ENCODE results near the gene GAS2L3.
A peak's percentile ranks its signal among the peaks of the same experiment; 100 is the strongest.
"Not testable (repeated sequence)": the region's sequence is repeated elsewhere in the genome, so short reads cannot be mapped to it uniquely, and the experiment has no call there.

GAS2L3 gene

DNA sequence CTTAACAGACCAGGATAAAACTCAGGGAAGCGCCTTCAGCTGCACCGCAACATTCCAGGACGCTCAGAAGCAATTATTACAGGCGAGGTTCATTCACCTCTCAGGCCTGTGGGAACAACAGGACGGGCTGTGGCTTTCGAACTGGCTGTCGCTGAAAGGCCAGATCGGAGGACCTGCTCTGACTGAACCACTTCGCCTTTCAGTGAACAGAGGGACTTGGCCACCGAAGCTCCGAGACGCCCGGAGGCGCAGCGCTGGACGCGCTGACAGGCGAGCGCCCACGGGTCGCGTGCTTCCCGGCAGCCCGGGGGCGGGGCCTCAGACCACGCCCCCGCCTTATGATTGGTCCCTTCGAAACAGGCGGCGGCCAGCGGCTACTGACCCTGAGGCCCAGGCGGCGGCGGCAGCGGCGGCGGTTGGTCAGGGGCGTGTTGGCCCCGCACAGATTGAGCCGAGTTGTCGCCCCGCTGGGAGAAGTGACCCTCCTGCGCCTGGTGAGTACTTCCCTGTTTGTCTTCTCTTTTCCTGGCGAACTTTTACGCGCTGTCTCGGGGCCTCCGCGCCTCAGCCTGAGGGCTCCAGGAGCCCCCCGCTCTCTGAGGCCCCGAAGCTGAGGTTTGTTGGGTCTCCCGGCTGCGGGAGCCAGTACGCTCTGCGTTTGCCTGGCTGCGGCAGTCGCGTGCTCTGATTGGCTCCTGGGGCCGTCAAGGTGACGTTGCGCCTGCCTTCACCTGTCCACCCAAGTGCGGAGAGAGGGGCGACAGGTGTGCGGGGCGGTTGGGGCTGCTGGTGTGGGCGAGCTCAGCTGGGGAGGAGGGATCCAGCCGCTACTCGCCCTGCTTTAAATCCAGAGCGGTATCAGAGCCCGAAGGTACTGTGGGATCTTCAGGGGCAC, at the start of gene GAS2L3:
GAS2L3 (plus strand) TSS at position 393 of the 895 bp plus-strand sequence. CDS start 21,221 bp downstream, outside the sequence.
- Mint-ChIP-seq H3K36me3 (ENCODE audit: low read depth) (peaks cover 1% of the 10 kb centered on the region), H3K9me3 (no peaks in the 10 kb centered on the region), H3K27ac (peak within 1 kb of the TSS; percentile 69), H3K4me1 (ENCODE audit: low read depth) (peaks cover 7% of the 10 kb centered on the region), H3K27me3 (ENCODE audit: low read depth) (peaks cover 33% of the 10 kb centered on the region), H3K4me3 (peak within 1 kb of the TSS; percentile 93)

GRCh38 chr12:100528034-100528433, 45.5 kb upstream of the GAS2L3 start:
- Mint-ChIP-seq H3K27me3 (ENCODE audit: low read depth) (peaks cover 3% of the 10 kb centered on the region), H3K9me3 (no peaks in the 10 kb centered on the region), H3K36me3 (ENCODE audit: low read depth) (no peaks in the 10 kb centered on the region), H3K4me3 (no peak overlapping the region), H3K4me1 (ENCODE audit: low read depth) (no peaks in the 10 kb centered on the region), H3K27ac (no peak overlapping the region)

DNA sequence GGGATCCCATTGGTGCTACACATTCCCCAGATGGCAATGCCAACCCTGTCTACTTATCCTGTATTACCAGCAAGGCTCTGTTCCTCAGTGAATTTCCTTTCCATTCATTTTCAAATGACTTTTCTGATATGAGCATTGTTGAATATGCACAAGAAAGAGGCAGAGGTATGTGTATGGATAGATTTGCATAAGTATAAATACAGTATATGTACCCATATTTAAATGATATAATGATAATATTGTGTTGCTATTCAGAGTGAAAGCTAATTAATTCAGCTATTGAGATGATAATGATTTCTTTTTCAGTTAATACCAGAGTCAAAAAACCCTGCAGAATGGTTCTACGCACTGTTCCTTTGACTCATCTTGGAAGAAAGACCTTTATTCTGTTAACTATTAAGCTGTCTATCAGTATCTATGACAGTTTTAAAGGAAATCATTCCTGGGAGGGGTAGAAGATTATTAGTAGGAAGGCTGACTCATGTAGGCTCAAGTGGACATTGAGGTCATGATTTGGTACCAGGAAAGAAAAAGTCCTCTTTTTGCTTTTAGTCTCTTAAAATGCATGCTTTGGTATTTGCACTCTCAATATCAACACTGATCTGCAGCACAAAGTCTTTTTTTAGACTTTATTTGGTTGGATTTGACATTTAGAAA, 44.9 kb upstream of the GAS2L3 start:
- no peaks in the 10 kb centered on the region for H3K4me1 Mint-ChIP-seq (ENCODE audit: low read depth)
- H3K27me3 Mint-ChIP-seq (ENCODE audit: low read depth), result peaks cover 3% of the 10 kb centered on the region
- no peak overlapping the region for H3K4me3 Mint-ChIP-seq
- no peaks in the 10 kb centered on the region for H3K9me3 Mint-ChIP-seq
- no peaks in the 10 kb centered on the region for H3K36me3 Mint-ChIP-seq (ENCODE audit: low read depth)
- no peak overlapping the region for H3K27ac Mint-ChIP-seq

DNA sequence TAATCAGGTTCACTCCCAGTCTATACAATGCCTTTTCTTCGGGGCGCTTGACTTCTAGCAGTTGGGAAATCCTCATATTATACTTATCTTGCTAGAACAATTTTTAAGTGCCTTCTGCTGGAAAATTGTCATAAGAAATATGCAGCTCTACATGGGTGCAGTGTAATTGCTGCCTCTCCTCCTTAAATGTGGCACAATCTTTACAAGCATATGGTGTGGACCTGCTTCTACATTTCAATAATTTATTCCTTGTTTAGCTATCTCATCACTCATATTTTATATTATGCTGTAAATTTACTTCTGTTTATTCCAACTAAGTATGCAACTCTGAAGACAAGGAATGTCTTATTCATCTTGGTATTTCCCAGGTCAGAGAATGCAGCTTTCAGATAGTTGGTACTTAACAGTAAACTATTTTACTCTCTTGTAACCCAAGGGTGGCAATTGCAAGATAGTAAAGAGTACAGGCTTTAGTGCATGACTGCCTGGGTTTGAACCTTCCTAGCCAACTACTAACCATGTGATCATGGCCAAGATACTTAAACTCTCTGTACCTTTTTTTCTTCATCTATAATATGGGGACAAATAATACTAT, 43.6 kb upstream of the GAS2L3 start:
- Mint-ChIP-seq H3K27ac (no peak overlapping the region), H3K4me1 (ENCODE audit: low read depth) (no peaks in the 10 kb centered on the region), H3K36me3 (ENCODE audit: low read depth) (no peaks in the 10 kb centered on the region), H3K4me3 (no peak overlapping the region), H3K9me3 (no peaks in the 10 kb centered on the region), H3K27me3 (ENCODE audit: low read depth) (peaks cover 3% of the 10 kb centered on the region)

DNA sequence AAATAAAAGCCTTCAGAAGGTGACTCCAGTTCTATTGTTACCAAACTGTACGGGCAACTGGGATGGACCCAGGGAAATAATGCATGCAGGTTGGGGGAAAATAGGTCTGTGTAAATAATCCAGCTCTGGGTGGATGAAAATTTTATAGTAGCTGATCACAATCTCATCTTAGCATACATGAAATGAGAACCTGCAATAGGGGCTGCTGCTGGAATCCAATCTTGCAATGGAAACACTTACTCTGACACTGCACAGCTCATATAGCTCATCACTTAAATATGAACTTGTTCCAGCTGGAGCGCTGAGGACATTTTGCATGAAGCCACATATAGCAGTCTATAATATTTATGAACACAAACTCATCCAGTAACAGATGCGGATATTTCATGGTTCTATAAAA, 40.1 kb upstream of the GAS2L3 start:
- Mint-ChIP-seq H3K36me3 (ENCODE audit: low read depth) (no peaks in the 10 kb centered on the region), H3K9me3 (no peaks in the 10 kb centered on the region), H3K4me1 (ENCODE audit: low read depth) (no peaks in the 10 kb centered on the region), H3K4me3 (no peak overlapping the region), H3K27me3 (ENCODE audit: low read depth) (peaks cover 3% of the 10 kb centered on the region), H3K27ac (no peak overlapping the region)

GRCh38 chr12:100534625-100535227, 38.8 kb upstream of the GAS2L3 start:
- Mint-ChIP-seq H3K36me3 (ENCODE audit: low read depth) (no peaks in the 10 kb centered on the region), H3K4me3 (no peak overlapping the region), H3K27ac (no peak overlapping the region), H3K9me3 (no peaks in the 10 kb centered on the region), H3K27me3 (ENCODE audit: low read depth) (peaks cover 3% of the 10 kb centered on the region), H3K4me1 (ENCODE audit: low read depth) (no peaks in the 10 kb centered on the region)

DNA sequence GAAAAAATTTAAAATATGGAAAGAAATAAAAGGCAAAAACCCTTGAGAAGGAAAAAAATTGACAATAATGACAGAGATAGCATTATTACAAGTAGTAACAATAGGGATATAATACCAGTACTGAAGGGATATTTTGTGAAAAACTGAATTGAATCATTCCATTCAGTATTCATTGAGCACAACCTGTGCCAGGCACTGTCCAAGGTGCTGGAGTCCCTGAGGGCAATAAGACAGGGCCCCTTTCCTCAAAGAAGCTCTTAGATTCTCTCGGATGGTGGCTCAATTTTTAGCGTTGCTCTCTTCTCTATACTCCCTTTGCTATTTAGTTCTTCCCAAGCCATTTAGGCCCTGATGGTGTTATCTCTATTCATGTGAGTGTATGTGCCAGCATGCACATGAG, 34.3 kb upstream of the GAS2L3 start:
- no peaks in the 10 kb centered on the region for H3K9me3 Mint-ChIP-seq
- H3K36me3 Mint-ChIP-seq (ENCODE audit: low read depth), result no peaks in the 10 kb centered on the region
- no peak overlapping the region for H3K27ac Mint-ChIP-seq
- no peaks in the 10 kb centered on the region for H3K4me1 Mint-ChIP-seq (ENCODE audit: low read depth)
- no peaks in the 10 kb centered on the region for H3K27me3 Mint-ChIP-seq (ENCODE audit: low read depth)
- H3K4me3 Mint-ChIP-seq, result no peak overlapping the region

- Mint-ChIP-seq H3K36me3 (ENCODE audit: low read depth) (no peaks in the 10 kb centered on the region), H3K4me3 (no peak overlapping the region), H3K27me3 (ENCODE audit: low read depth) (no peaks in the 10 kb centered on the region), H3K4me1 (ENCODE audit: low read depth) (no peaks in the 10 kb centered on the region), H3K9me3 (no peaks in the 10 kb centered on the region), H3K27ac (no peak overlapping the region)
Measured at GRCh38 chr12:100544165-100544564, 29.3 kb upstream of the GAS2L3 start.

- Mint-ChIP-seq H3K27ac (no peak overlapping the region), H3K36me3 (ENCODE audit: low read depth) (no peaks in the 10 kb centered on the region), H3K4me3 (no peak overlapping the region), H3K4me1 (ENCODE audit: low read depth) (no peaks in the 10 kb centered on the region), H3K27me3 (ENCODE audit: low read depth) (no peaks in the 10 kb centered on the region), H3K9me3 (no peaks in the 10 kb centered on the region)
Measured at GRCh38 chr12:100545092-100545491, 28.4 kb upstream of the GAS2L3 start.

- Mint-ChIP-seq H3K36me3 (ENCODE audit: low read depth) (no peaks in the 10 kb centered on the region), H3K4me1 (ENCODE audit: low read depth) (no peaks in the 10 kb centered on the region), H3K4me3 (no peak overlapping the region), H3K27ac (no peak overlapping the region), H3K27me3 (ENCODE audit: low read depth) (peaks cover 5% of the 10 kb centered on the region), H3K9me3 (no peaks in the 10 kb centered on the region)
Measured at GRCh38 chr12:100553936-100554335, 19.5 kb upstream of the GAS2L3 start.

DNA sequence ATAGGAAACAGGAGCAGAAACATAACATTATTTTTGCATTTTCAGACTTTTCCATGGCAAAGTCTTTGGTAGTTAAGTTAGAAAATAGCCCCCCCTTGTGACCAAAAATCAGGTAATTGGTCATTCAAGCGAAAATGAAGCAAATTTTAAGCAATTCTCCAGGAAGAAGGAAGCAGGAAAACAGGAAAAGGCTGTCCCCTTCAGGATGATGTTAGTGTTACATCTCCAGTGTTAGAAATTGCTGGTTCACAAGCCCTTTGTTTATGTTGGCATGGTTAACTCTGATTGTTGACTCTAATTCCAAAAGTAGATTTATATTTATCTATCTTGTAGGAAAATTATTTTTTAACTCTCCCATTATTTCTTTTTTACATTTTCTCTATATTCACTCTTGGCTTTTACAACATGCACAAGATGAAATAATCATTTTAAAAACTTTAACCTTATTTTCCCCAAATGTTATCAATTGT, 18.8 kb upstream of the GAS2L3 start:
- H3K9me3 Mint-ChIP-seq, result no peaks in the 10 kb centered on the region
- no peaks in the 10 kb centered on the region for H3K4me1 Mint-ChIP-seq (ENCODE audit: low read depth)
- H3K27ac Mint-ChIP-seq, result no peak overlapping the region
- H3K27me3 Mint-ChIP-seq (ENCODE audit: low read depth), result peaks cover 5% of the 10 kb centered on the region
- no peak overlapping the region for H3K4me3 Mint-ChIP-seq
- no peaks in the 10 kb centered on the region for H3K36me3 Mint-ChIP-seq (ENCODE audit: low read depth)

- no peaks in the 10 kb centered on the region for H3K36me3 Mint-ChIP-seq (ENCODE audit: low read depth)
- no peak overlapping the region for H3K27ac Mint-ChIP-seq
- H3K4me1 Mint-ChIP-seq (ENCODE audit: low read depth), result no peaks in the 10 kb centered on the region
- H3K9me3 Mint-ChIP-seq, result no peaks in the 10 kb centered on the region
- peaks cover 5% of the 10 kb centered on the region for H3K27me3 Mint-ChIP-seq (ENCODE audit: low read depth)
- no peak overlapping the region for H3K4me3 Mint-ChIP-seq
Measured at GRCh38 chr12:100555722-100556121, 17.8 kb upstream of the GAS2L3 start.

GRCh38 chr12:100557357-100557756, 16.1 kb upstream of the GAS2L3 start:
- no peak overlapping the region for H3K27ac Mint-ChIP-seq
- H3K36me3 Mint-ChIP-seq (ENCODE audit: low read depth), result no peaks in the 10 kb centered on the region
- no peaks in the 10 kb centered on the region for H3K4me1 Mint-ChIP-seq (ENCODE audit: low read depth)
- peaks cover 5% of the 10 kb centered on the region for H3K27me3 Mint-ChIP-seq (ENCODE audit: low read depth)
- no peak overlapping the region for H3K4me3 Mint-ChIP-seq
- H3K9me3 Mint-ChIP-seq, result no peaks in the 10 kb centered on the region

- H3K27me3 Mint-ChIP-seq (ENCODE audit: low read depth); H3K36me3 Mint-ChIP-seq (ENCODE audit: low read depth); H3K9me3 Mint-ChIP-seq; H3K27ac Mint-ChIP-seq; H3K4me1 Mint-ChIP-seq (ENCODE audit: low read depth); H3K4me3 Mint-ChIP-seq: not testable (repeated sequence)
Measured at GRCh38 chr12:100559261-100559660, 14.2 kb upstream of the GAS2L3 start.

Data from T-helper 1 cell treated with Interleukin-12 subunit alpha and Interleukin-12 subunit beta and Interleukin-4 antibody, amounts not matched to agents 30 μg/mL and 1 μg/mL, for 36 hours (primary cell).